K562 (cell line): ENCODE data around the gene ATG7. TPM values are rescaled to one million over a fixed set of nuclear protein-coding genes. Genes with fewer than 3 reads are reported as not detected.

Source experiments
- BACH1 ChIP-seq: fragments of 200-800 bp; sonication (Bioruptor generic); IDR thresholded peaks from 2 replicates; pipeline ENCODE4 v1.6.1; 2016; ENCODE audit warnings: missing genetic modification characterization, missing compliant biosample characterization
- BCL6 ChIP-seq: fragments of 250-450 bp; sonication (Bioruptor Pico); IDR thresholded peaks from 2 replicates; pipeline ENCODE4 v1.4.0; 2020
- CHD1 ChIP-seq: fragments of 200-600 bp; sonication (generic); IDR thresholded peaks from one replicate; pipeline ENCODE4 v1.6.1; 2012; ENCODE audit warnings: mild to moderate bottlenecking, moderate library complexity, low read length, inconsistent platforms
- FOXM1 ChIP-seq, 2 experiments: fragments of 450-650 bp in 1 of 2; sonication (generic) in 1 of 2; formaldehyde crosslinking in 1 of 2; IDR thresholded peaks; 2 replicates each; pipeline versions ENCODE4 v1.6.1 to v1.9.0; 2017 to 2022; ENCODE audit warnings: low read depth in 2 of 2, mild to moderate bottlenecking in 2 of 2, missing genetic modification reagents in 1 of 2, moderate library complexity in 1 of 2
- GATAD2A ChIP-seq: fragments of 450-650 bp; IDR thresholded peaks from 2 replicates; pipeline ENCODE4 v1.6.1; 2017
- HDGF ChIP-seq: fragments of 450-650 bp; IDR thresholded peaks from 2 replicates; pipeline ENCODE4 v1.6.1; 2016
- MGA ChIP-seq: fragments of 450-650 bp; IDR thresholded peaks from 2 replicates; pipeline ENCODE4 v1.6.1; 2016; ENCODE audit warnings: mild to moderate bottlenecking, moderate library complexity
- NCOA2 ChIP-seq, 2 experiments: fragments of 450-650 bp; IDR thresholded peaks; 2 replicates each; pipeline ENCODE4 v1.6.1; 2018; ENCODE audit warnings: mild to moderate bottlenecking in 2 of 2, moderate library complexity in 1 of 2; ENCODE audit not compliant: partially characterized antibody in 2 of 2
- NFATC3 ChIP-seq: fragments of 450-650 bp; IDR thresholded peaks from 2 replicates; pipeline ENCODE4 v1.6.1; 2017; ENCODE audit warnings: mild to moderate bottlenecking
- POLR2AphosphoS5 ChIP-seq: IDR thresholded peaks from 2 replicates; pipeline ENCODE4 v1.6.1; 2011; ENCODE audit warnings: mild to moderate bottlenecking, low read depth, low read length, moderate library complexity; ENCODE audit not compliant: control insufficient read depth, insufficient read depth
- PRMT5 ChIP-seq: sonication (generic); formaldehyde crosslinking; IDR thresholded peaks from 2 replicates; pipeline ENCODE4 v1.5.0; 2020; ENCODE audit warnings: missing genetic modification reagents
- PTBP1 ChIP-seq: fragments of 200-400 bp; formaldehyde crosslinking; IDR thresholded peaks from 2 replicates; pipeline ENCODE4 v1.6.1; 2017; ENCODE audit warnings: low read depth, low read length
- ZFP30 ChIP-seq: fragments of 250-450 bp; sonication (Bioruptor Pico); IDR thresholded peaks from 2 replicates; pipeline ENCODE4 v1.8.0; 2022; ENCODE audit warnings: moderate library complexity, mild to moderate bottlenecking, inconsistent platforms, borderline replicate concordance
- ZFX ChIP-seq: sonication (generic); formaldehyde crosslinking; IDR thresholded peaks from 2 replicates; pipeline ENCODE4 v1.8.0; 2022; ENCODE audit warnings: mild to moderate bottlenecking, missing genetic modification reagents, moderate library complexity
- polyA plus RNA-seq, 8 experiments: library from polyadenylated mRNA; depleted of rRNA in 4 of 8; stranded (reverse) in 5 of 8; unstranded in 3 of 8; fragments of >200 nt; fragmentation: Nextera tagmentation in 2 of 8; fragmentation: Illumina TruSeq in 1 of 8; extraction: Ambion mirVana in 2 of 8; extraction: Trizol in 1 of 8; gene quantifications; 2 replicates each; pipeline versions ENCODE4 v1.2.1 to v1.2.3, GENCODE V29; 2011 to 2014; ENCODE audit warnings: inconsistent platforms in 1 of 8, missing spikeins in 1 of 8
- total RNA-seq, 7 experiments: library from RNA; depleted of rRNA in 6 of 7; stranded (reverse); fragments of >200 nt in 6 of 7; fragmentation: Illumina TruSeq in 2 of 7; extraction: Trizol in 2 of 7; gene quantifications; 2 replicates each; pipeline versions ENCODE4 v1.2.1 to v1.2.3, GENCODE V29; 2011 to 2021; ENCODE audit warnings: low replicate concordance in 1 of 7

ATG7 gene
- total and polyA plus RNA-seq, 9 of the 15 experiments (the other 6 are each of a cell fraction or from before 2014, with no cell fraction given), result 18.3 to 45.3 (median 33.6) TPM

GRCh38 chr3:11509173-11510000 lies 237.2 kb downstream of the ATG7 start (continued):
- peak; percentile 82 for TF ChIP-seq MGA
- no peak for TF ChIP-seq PRMT5 (CRISPR knock-in tag)
- TF ChIP-seq PTBP1, result no peak
- peak; percentile 44; the same call in 1 of the 2 replicates for TF ChIP-seq BACH1 (tag)
- no peak for TF ChIP-seq ZFP30
- TF ChIP-seq FOXM1 (IDR thresholded peaks at IDR 0.05; ENCODE audit: low read depth), result peak; percentile 78
- no peak for TF ChIP-seq FOXM1 (CRISPR knock-in tag; IDR thresholded peaks at IDR 0.05; ENCODE audit: low read depth)
- 0 out of 2 replicates have a peak, but pooled peaks have one; percentile 35 for TF ChIP-seq NFATC3
- no peak for TF ChIP-seq CHD1
- TF ChIP-seq GATAD2A, result no peak
- TF ChIP-seq HDGF, result 0 out of 2 replicates have a peak, but pooled peaks have one; percentile 62
- TF ChIP-seq ZFX, result 0 out of 2 replicates have a peak, but pooled peaks have one; percentile 33
- no peak for TF ChIP-seq NCOA2 (IDR thresholded peaks at IDR 0.05; ENCODE audit: partially characterized antibody in 2 of 2)
- no peak for TF ChIP-seq POLR2AphosphoS5
- TF ChIP-seq BCL6, result no peak
